ENCODE data around the gene ABHD17B.

- TF ChIP-seq CTCF (conservative IDR thresholded peaks at IDR 0.05 in 1 of 2, IDR thresholded peaks at IDR 0.05 in 1 of 2; ENCODE audit: extremely low read depth in 1 of 2, insufficient read depth in 1 of 2, low read depth in 1 of 2, low read length in 2 of 2) (no peak), EZH2 (IDR thresholded peaks at IDR 0.05; ENCODE audit: borderline replicate concordance, low read length) (no peak)
Measured at GRCh38 chr9:71821405-71821804, 89.6 kb downstream of the ABHD17B start.
